A673 (cell line): ENCODE measurements around the gene ASXL1.

ENCODE experiments used
- CTCF ChIP-seq: fragments of 300-800, 200-600 bp; sonication (generic); conservative IDR thresholded peaks from 2 replicates; pipeline ENCODE4 v1.5.1; 2017; ENCODE audit warnings: low read depth, mild to moderate bottlenecking, antibody characterized with exemption, low read length, moderate library complexity, mixed read lengths
- EZH2 ChIP-seq: fragments of 200-600 bp; sonication (generic); IDR thresholded peaks from 2 replicates; pipeline ENCODE4 v1.6.1; 2017; ENCODE audit warnings: borderline replicate concordance, low read depth, mild to moderate bottlenecking, mixed read lengths, antibody characterized with exemption, low read length; ENCODE audit not compliant: poor library complexity, severe bottlenecking

DNA sequence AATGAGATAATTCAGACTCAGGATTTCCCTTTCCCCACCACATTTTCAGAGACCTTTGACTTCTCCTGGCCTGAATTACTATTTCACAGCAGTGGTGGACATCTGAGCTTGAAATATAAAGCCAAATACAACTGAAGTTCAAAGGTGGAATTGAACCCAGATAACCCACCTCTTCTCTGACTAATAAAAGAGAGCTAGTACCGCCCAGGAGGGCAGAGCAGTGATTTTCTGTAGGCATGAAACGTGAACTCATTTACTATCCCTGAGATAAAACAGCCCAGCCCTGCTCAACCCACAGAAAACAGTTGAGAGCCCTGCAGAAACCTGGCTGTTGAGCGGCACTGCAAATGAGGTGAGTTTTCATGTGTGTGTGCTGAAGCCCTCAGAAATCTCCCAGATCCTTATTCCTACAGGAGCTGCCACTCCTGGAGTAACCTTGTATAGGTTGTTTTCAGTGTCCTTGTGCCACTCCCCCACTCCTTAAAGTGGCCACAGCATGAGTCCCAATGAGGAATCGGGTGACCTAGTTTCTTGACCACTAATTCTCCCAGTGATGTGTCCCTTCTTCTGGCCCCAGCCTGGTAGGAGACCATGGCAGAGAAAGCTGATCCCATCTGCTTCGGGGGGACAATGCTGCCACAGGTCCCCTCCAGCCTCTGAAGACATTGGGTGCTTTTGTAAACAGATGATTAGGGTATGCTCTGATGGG, 127.8 kb downstream of the ASXL1 start:
- TF ChIP-seq CTCF, result no peak
- TF ChIP-seq EZH2, result no peak
